K562 (cell line): ENCODE results near the gene PFDN4. TPM values are rescaled to one million over a fixed set of nuclear protein-coding genes. Genes with fewer than 3 reads are reported as not detected.

Experiments used
- ATAC-seq: fragments of 200-7000 bp; cut with Tn5 transposase; 3 replicates; pipeline ENCODE4 v1.9.1; 2020; ENCODE audit warnings: moderate library complexity
- BruUV-seq: library from RNA; stranded (reverse); fragments of 400-500 nt; replicated peaks from 2 replicates; lab custom pipeline; 2021; lab: Mats Ljungman, UMichigan
- CTCF ChIA-PET: fragments of 300-600 bp; formaldehyde crosslinking; extraction: SDS; loops from one replicate; lab custom pipeline; 2021; ENCODE audit warnings: low intra/inter-chr PET ratio; lab: Yijun Ruan, JAX
- POLR2A ChIA-PET: fragments of 300-600, 350-650 bp; sonication (Branson Sonifier 250); formaldehyde crosslinking; extraction: SDS; loops from one replicate; lab custom pipeline; 2021; ENCODE audit warnings: antibody characterized with exemption, inconsistent platforms; lab: Yijun Ruan, JAX
- DNase-seq, 4 experiments: peaks; one replicate each; pipeline versions ENCODE4 v3.0.0 to v3.0.0-alpha.2; 2011 to 2018; ENCODE audit warnings: low spot score in 3 of 4, mixed read lengths in 3 of 4; ENCODE audit errors: extremely low read depth in 1 of 4
- FAIRE-seq: peaks from 2 replicates; lab custom pipeline; 2011; peaks lifted over from hg19 to GRCh38; lab: Jason Lieb, UNC
- H2AFZ ChIP-seq: 2 replicates; pipeline ENCODE4 v1.6.0; 2011; ENCODE audit warnings: low read depth, low read length, control low read depth, inconsistent platforms
- H3K27ac ChIP-seq: fragments of 200-600 bp; 3 replicates; pipeline ENCODE4 v1.8.0; 2011; ENCODE audit warnings: low read depth, mild to moderate bottlenecking, control low read depth, inconsistent platforms, low read length, moderate library complexity, mixed read lengths; ENCODE audit errors: extremely low read depth
- H3K27me3 ChIP-seq, 2 experiments: fragments of 300-600 bp in 1 of 2; 2 replicates in 1 of 2; 3 replicates in 1 of 2; pipeline versions ENCODE4 v1.6.0 to v1.8.0; 2011; ENCODE audit warnings: inconsistent platforms in 2 of 2, low read length in 2 of 2, mild to moderate bottlenecking in 1 of 2, mixed read lengths in 1 of 2, moderate library complexity in 1 of 2; ENCODE audit not compliant: control insufficient read depth in 2 of 2, insufficient read depth in 2 of 2
- H3K36me3 ChIP-seq: fragments of 300-600 bp; 3 replicates; pipeline ENCODE4 v1.8.0; 2011; ENCODE audit warnings: mild to moderate bottlenecking, low read length, inconsistent platforms; ENCODE audit not compliant: control insufficient read depth, insufficient read depth
- H3K4me1 ChIP-seq, 2 experiments: fragments of 200-600 bp in 1 of 2; replicated peaks in 1 of 2; 2 replicates in 1 of 2; 3 replicates in 1 of 2; pipeline versions ENCODE4 v1.5.1 to v1.8.0; 2011; ENCODE audit warnings: inconsistent platforms in 2 of 2, low read length in 2 of 2, mild to moderate bottlenecking in 1 of 2, mixed read lengths in 1 of 2, moderate library complexity in 1 of 2; ENCODE audit not compliant: control insufficient read depth in 2 of 2, insufficient read depth in 2 of 2
- H3K4me2 ChIP-seq: 2 replicates; pipeline ENCODE4 v1.6.1; 2011; ENCODE audit warnings: low read length, control low read depth, inconsistent platforms, mixed read lengths; ENCODE audit not compliant: insufficient read depth
- H3K4me3 ChIP-seq: fragments of 200-600 bp; sonication (generic), shearing (Covaris generic); 2 replicates; pipeline ENCODE4 v1.5.1; 2016; ENCODE audit warnings: control low read depth, inconsistent platforms
- H3K79me2 ChIP-seq: fragments of 200-600 bp; 3 replicates; pipeline ENCODE4 v1.8.0; 2011; ENCODE audit warnings: low read length, inconsistent platforms; ENCODE audit not compliant: control insufficient read depth, insufficient read depth
- H3K9ac ChIP-seq, 2 experiments: 2 replicates each; pipeline versions ENCODE4 v1.6.0 to v1.6.1; 2011; ENCODE audit warnings: low read depth in 2 of 2, low read length in 2 of 2, control low read depth in 1 of 2, inconsistent platforms in 1 of 2, mild to moderate bottlenecking in 1 of 2, mixed read lengths in 1 of 2; ENCODE audit not compliant: insufficient read depth in 1 of 2
- H3K9me1 ChIP-seq: one replicate; pipeline ENCODE4 v1.6.0; 2011; ENCODE audit warnings: inconsistent platforms, mild to moderate bottlenecking, low read length, moderate library complexity; ENCODE audit not compliant: control insufficient read depth, insufficient read depth
- H3K9me3 ChIP-seq: replicated peaks from 2 replicates; pipeline ENCODE4 v1.5.1; 2011; ENCODE audit warnings: low read depth, low read length, inconsistent platforms; ENCODE audit not compliant: control insufficient read depth, insufficient read depth
- H4K20me1 ChIP-seq: replicated peaks from 2 replicates; pipeline ENCODE4 v1.6.1; 2011; ENCODE audit warnings: low read length, inconsistent platforms, mixed read lengths; ENCODE audit not compliant: control insufficient read depth, insufficient read depth
- CBFA2T3 ChIP-seq: fragments of 450-650 bp; IDR thresholded peaks from 2 replicates; pipeline ENCODE4 v1.6.1; 2017
- DEAF1 ChIP-seq: fragments of 450-650 bp; formaldehyde crosslinking; IDR thresholded peaks from 2 replicates; pipeline ENCODE4 v1.4.0; 2020; ENCODE audit warnings: mild to moderate bottlenecking, moderate library complexity
- E2F3 ChIP-seq: fragments of 250-450 bp; sonication (Bioruptor Pico); IDR thresholded peaks from 2 replicates; pipeline ENCODE4 v1.4.0; 2020; ENCODE audit warnings: mild to moderate bottlenecking
- E2F4 ChIP-seq: sonication (generic); formaldehyde crosslinking; IDR thresholded peaks from 2 replicates; pipeline ENCODE4 v1.8.0; 2022; ENCODE audit warnings: mild to moderate bottlenecking, low read depth, missing genetic modification reagents
- HNRNPK ChIP-seq: fragments of 200-400 bp; formaldehyde crosslinking; IDR thresholded peaks from one replicate; pipeline ENCODE4 v1.6.1; 2018; ENCODE audit warnings: mild to moderate bottlenecking, low read depth, low read length; ENCODE audit not compliant: poor library complexity, severe bottlenecking
- LARP7 ChIP-seq: fragments of 450-650 bp; IDR thresholded peaks from 2 replicates; pipeline ENCODE4 v1.6.1; 2016
- NCOA1 ChIP-seq: fragments of 450-650 bp; IDR thresholded peaks from 2 replicates; pipeline ENCODE4 v1.6.1; 2016; ENCODE audit warnings: low read depth
- NCOA4 ChIP-seq: fragments of 450-650 bp; IDR thresholded peaks from 2 replicates; pipeline ENCODE4 v1.6.1; 2018; ENCODE audit warnings: mild to moderate bottlenecking; ENCODE audit not compliant: partially characterized antibody
- NFRKB ChIP-seq: fragments of 450-650 bp; IDR thresholded peaks from 2 replicates; pipeline ENCODE4 v1.6.1; 2016; ENCODE audit warnings: low read depth
- PCBP2 ChIP-seq: fragments of 200-400 bp; formaldehyde crosslinking; IDR thresholded peaks from 2 replicates; pipeline ENCODE4 v1.6.1; 2018; ENCODE audit warnings: low read length, low read depth, mild to moderate bottlenecking, moderate library complexity; ENCODE audit not compliant: poor library complexity, severe bottlenecking
- POLR2G ChIP-seq: fragments of 200-400 bp; formaldehyde crosslinking; IDR thresholded peaks from 2 replicates; pipeline ENCODE4 v1.6.1; 2017; ENCODE audit warnings: low read depth, mild to moderate bottlenecking, antibody characterized with exemption, low read length, moderate library complexity
- PURB ChIP-seq: sonication (generic); formaldehyde crosslinking; IDR thresholded peaks from 2 replicates; pipeline ENCODE4 v1.9.0; 2021; ENCODE audit warnings: low read depth, mild to moderate bottlenecking, missing genetic modification reagents
- RBBP5 ChIP-seq: fragments of 200-600 bp; sonication (generic); IDR thresholded peaks from 2 replicates; pipeline ENCODE4 v1.6.1; 2012; ENCODE audit warnings: borderline replicate concordance, mild to moderate bottlenecking, low read length, control low read depth, inconsistent platforms; ENCODE audit not compliant: insufficient read depth, poor library complexity, severe bottlenecking
- SMAD4 ChIP-seq: fragments of 250-450 bp; sonication (Bioruptor Pico); conservative IDR thresholded peaks from 2 replicates; pipeline ENCODE4 v1.8.0; 2021; ENCODE audit warnings: inconsistent platforms, mild to moderate bottlenecking, moderate library complexity
- SREBF1 ChIP-seq: fragments of 150-350 bp; IDR thresholded peaks from 2 replicates; pipeline ENCODE4 v1.6.1; 2014; ENCODE audit warnings: antibody characterized with exemption, low read depth, low read length, borderline replicate concordance
- THRB ChIP-seq: fragments of 450-650 bp; formaldehyde crosslinking; conservative IDR thresholded peaks from 2 replicates; pipeline ENCODE4 v1.4.0; 2022; ENCODE audit warnings: mild to moderate bottlenecking, missing genetic modification characterization
- ZBTB7A ChIP-seq: IDR thresholded peaks from 2 replicates; pipeline ENCODE4 v1.6.1; 2011; ENCODE audit warnings: low read depth, mild to moderate bottlenecking, low read length, moderate library complexity, borderline replicate concordance; ENCODE audit not compliant: control insufficient read depth
- whole genome bisulfite sequencing: fragments of 100-300 bp; shearing (Covaris generic); methylation state at CpG from one replicate; pipeline ENCODE4 v1.1.6; 2016; ENCODE audit warnings: low coverage, mixed read lengths; ENCODE audit not compliant: insufficient coverage; ENCODE audit errors: missing lambda C conversion rate; 5-methylcytosine and 5-hydroxymethylcytosine counted together
- in situ Hi-C: fragments of 300-500 bp; cut with MboI; formaldehyde crosslinking; loops from 4 replicates; pipeline ENCODE4 v1.15.0; 2018; ENCODE audit warnings: inconsistent platforms, mixed read lengths
- intact Hi-C: fragments of 100-400 bp; cut with micrococcal nuclease; formaldehyde crosslinking; loops from 2 replicates; pipeline ENCODE4 v1.14.2; 2022
- polyA plus RNA-seq, 8 experiments: library from polyadenylated mRNA; depleted of rRNA in 4 of 8; stranded (reverse) in 5 of 8; unstranded in 3 of 8; fragments of >200 nt; fragmentation: Nextera tagmentation in 2 of 8; fragmentation: Illumina TruSeq in 1 of 8; extraction: Ambion mirVana in 2 of 8; extraction: Trizol in 1 of 8; gene quantifications; 2 replicates each; pipeline versions ENCODE4 v1.2.1 to v1.2.3, GENCODE V29; 2011 to 2014; ENCODE audit warnings: inconsistent platforms in 1 of 8, missing spikeins in 1 of 8
- total RNA-seq, 7 experiments: library from RNA; depleted of rRNA in 6 of 7; stranded (reverse); fragments of >200 nt in 6 of 7; fragmentation: Illumina TruSeq in 2 of 7; extraction: Trizol in 2 of 7; gene quantifications; 2 replicates each; pipeline versions ENCODE4 v1.2.1 to v1.2.3, GENCODE V29; 2011 to 2021; ENCODE audit warnings: low replicate concordance in 1 of 7
- TF ChIP-seq, protein P1 (sequence below): sonication (generic); formaldehyde crosslinking; IDR thresholded peaks from 2 replicates; pipeline ENCODE4 v1.8.0; 2022; ENCODE audit warnings: mild to moderate bottlenecking, missing genetic modification reagents

PFDN4 gene
- total and polyA plus RNA-seq, 9 of the 15 experiments (the other 6 are each of a cell fraction or from before 2014, with no cell fraction given): 60.1 to 214 (median 122) TPM

DNA sequence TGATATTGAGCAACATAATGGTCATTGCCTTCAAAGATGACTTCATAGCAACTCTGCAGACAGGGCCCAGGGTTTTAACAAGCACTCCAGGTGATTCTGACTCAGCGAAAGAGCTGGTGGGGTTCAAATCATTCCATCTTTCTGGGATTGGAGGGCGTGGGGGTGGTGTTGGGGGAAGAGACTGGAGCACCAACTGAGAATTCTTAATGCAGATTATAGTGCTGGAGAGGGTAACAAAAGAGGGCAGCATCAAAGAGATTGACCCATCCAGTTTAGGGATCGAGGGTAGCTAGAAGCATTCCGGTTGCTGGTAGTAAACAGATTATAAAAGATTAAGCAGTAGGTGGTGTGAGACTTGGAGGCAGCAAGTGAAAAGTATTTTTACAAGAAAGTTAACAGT lies 15.9 kb downstream of the PFDN4 start:
- no peaks in the 10 kb centered on the region for H3K9me1 ChIP-seq
- no peaks in the 10 kb centered on the region for H3K9me3 ChIP-seq
- no peaks in the 10 kb centered on the region for H3K4me1 ChIP-seq
- WGBS: 13% methylated on average over 4 of the region's 4 CpGs
- FAIRE-seq (no peak), DNase-seq (no peak), ATAC-seq (no peak)
- H3K79me2 ChIP-seq: no peaks in the 10 kb centered on the region
- no peak overlapping the region for H3K4me3 ChIP-seq
- BruUV-seq: no TSS peak
- no peak overlapping the region for H3K4me2 ChIP-seq
- ChIA-PET CTCF (no interaction called here), POLR2A (interaction anchor here (0.6 to 1.8 kb wide), 3 partner anchors 10 to 75 kb away, joined by 3 to 6 read pairs (median 3); no protein-coding TSS in a partner anchor)
- H3K27me3 ChIP-seq: no peaks in the 10 kb centered on the region
- intact Hi-C loops: no loop called here
- peaks cover 2% of the 10 kb centered on the region; the same call in 1 of the 3 replicates for H3K36me3 ChIP-seq
- no peak overlapping the region for H3K27ac ChIP-seq
- no peaks in the 10 kb centered on the region for H4K20me1 ChIP-seq
- in situ Hi-C loops: loop anchor here (25.0 kb wide), 1 partner anchor 661 kb away; no protein-coding TSS in a partner anchor
- H3K9ac ChIP-seq: no peak overlapping the region
- H2AFZ ChIP-seq: no peak overlapping the region
- TF ChIP-seq SREBF1 (no peak), HNRNPK (no peak), CBFA2T3 (no peak), NFRKB (no peak), ZBTB7A (no peak), RBBP5 (no peak), PCBP2 (no peak), NCOA4 (no peak), SMAD4 (CRISPR knock-in tag) (no peak), E2F3 (CRISPR knock-in tag) (no peak), THRB (CRISPR knock-in tag) (no peak), E2F4 (CRISPR knock-in tag) (no peak), NCOA1 (no peak), POLR2G (no peak), LARP7 (no peak), DEAF1 (no peak), PURB (CRISPR knock-in tag) (no peak)
- TF ChIP-seq, protein P1, sequence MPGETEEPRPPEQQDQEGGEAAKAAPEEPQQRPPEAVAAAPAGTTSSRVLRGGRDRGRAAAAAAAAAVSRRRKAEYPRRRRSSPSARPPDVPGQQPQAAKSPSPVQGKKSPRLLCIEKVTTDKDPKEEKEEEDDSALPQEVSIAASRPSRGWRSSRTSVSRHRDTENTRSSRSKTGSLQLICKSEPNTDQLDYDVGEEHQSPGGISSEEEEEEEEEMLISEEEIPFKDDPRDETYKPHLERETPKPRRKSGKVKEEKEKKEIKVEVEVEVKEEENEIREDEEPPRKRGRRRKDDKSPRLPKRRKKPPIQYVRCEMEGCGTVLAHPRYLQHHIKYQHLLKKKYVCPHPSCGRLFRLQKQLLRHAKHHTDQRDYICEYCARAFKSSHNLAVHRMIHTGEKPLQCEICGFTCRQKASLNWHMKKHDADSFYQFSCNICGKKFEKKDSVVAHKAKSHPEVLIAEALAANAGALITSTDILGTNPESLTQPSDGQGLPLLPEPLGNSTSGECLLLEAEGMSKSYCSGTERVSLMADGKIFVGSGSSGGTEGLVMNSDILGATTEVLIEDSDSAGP (CRISPR knock-in tag): no peak
